GM10248 (cell line): ENCODE measurements around the gene SSPN.

Experiments used
- CTCF ChIA-PET: fragments of 300-600 bp; sonication (Branson Sonifier 250); formaldehyde crosslinking; extraction: SDS; loops from one replicate; lab custom pipeline; 2021; ENCODE audit warnings: antibody characterized with exemption; lab: Yijun Ruan, JAX
- POLR2A ChIA-PET: fragments of 350-650 bp; sonication (Branson Sonifier 250); formaldehyde crosslinking; extraction: SDS; loops from one replicate; lab custom pipeline; 2020; ENCODE audit warnings: antibody characterized with exemption; lab: Yijun Ruan, JAX
- DNase-seq: peaks from one replicate; pipeline ENCODE4 v3.0.0; 2012; ENCODE audit errors: extremely low spot score
- CTCF ChIP-seq: IDR thresholded peaks from 2 replicates; pipeline ENCODE4 v1.5.1; 2012; ENCODE audit warnings: mild to moderate bottlenecking, low read depth; ENCODE audit errors: extremely low read depth, missing control alignments, control extremely low read depth

Gene SSPN

GRCh38 chr12:26172013-26172412 lies 23.4 kb upstream of the SSPN start:
- POLR2A ChIA-PET = no interaction called here
- no peak for DNase-seq
- CTCF ChIA-PET = no interaction called here
- no peak for TF ChIP-seq CTCF

GRCh38 chr12:26172539-26172938 lies 22.8 kb upstream of the SSPN start:
- POLR2A ChIA-PET = no interaction called here
- TF ChIP-seq CTCF = no peak
- DNase-seq = no peak
- CTCF ChIA-PET = no interaction called here

GRCh38 chr12:26172946-26173552 lies 22.3 kb upstream of the SSPN start:
- no peak for TF ChIP-seq CTCF
- ChIA-PET POLR2A (no interaction called here), CTCF (no interaction called here)
- no peak for DNase-seq

- ChIA-PET CTCF (interaction anchor here (1.1 to 2.2 kb wide), 2 partner anchors 10 to 18 kb away, joined by 3 to 8 read pairs; no protein-coding TSS in a partner anchor), POLR2A (no interaction called here)
- DNase-seq = no peak
- TF ChIP-seq CTCF = no peak
Measured at GRCh38 chr12:26176725-26177124, 18.6 kb upstream of the SSPN start.

GRCh38 chr12:26177283-26177682 lies 18.1 kb upstream of the SSPN start:
- POLR2A ChIA-PET = no interaction called here
- DNase-seq = peak; percentile 27
- TF ChIP-seq CTCF = no peak
- CTCF ChIA-PET = interaction anchor here (1.1 to 2.2 kb wide), 2 partner anchors 11 to 19 kb away, joined by 3 to 8 read pairs; no protein-coding TSS in a partner anchor

- CTCF ChIA-PET = interaction anchor here (1.2 kb wide), 1 partner anchor 86 kb away, joined by 3 read pairs; no protein-coding TSS in a partner anchor
- no peak for TF ChIP-seq CTCF
- no peak for DNase-seq
- POLR2A ChIA-PET = no interaction called here
Measured at GRCh38 chr12:26179826-26180225, 15.5 kb upstream of the SSPN start.

GRCh38 chr12:26182377-26182776 lies 13.0 kb upstream of the SSPN start:
- CTCF ChIA-PET = no interaction called here
- TF ChIP-seq CTCF = no peak
- POLR2A ChIA-PET = no interaction called here
- no peak for DNase-seq
